DMS79 treated with DMSO at 0.1 percent for 48 hours (cell line): ENCODE results near the gene SLC22A1.
A peak's percentile ranks its signal among the peaks of the same experiment; 100 is the strongest.
"Not testable (repeated sequence)": the region's sequence is repeated elsewhere in the genome, so short reads cannot be mapped to it uniquely, and the experiment has no call there.

Experiments used
- DNase-seq: peaks from one replicate; lab custom pipeline; 2025; lab: John Stamatoyannopoulos, UW

SLC22A1 gene

DNA sequence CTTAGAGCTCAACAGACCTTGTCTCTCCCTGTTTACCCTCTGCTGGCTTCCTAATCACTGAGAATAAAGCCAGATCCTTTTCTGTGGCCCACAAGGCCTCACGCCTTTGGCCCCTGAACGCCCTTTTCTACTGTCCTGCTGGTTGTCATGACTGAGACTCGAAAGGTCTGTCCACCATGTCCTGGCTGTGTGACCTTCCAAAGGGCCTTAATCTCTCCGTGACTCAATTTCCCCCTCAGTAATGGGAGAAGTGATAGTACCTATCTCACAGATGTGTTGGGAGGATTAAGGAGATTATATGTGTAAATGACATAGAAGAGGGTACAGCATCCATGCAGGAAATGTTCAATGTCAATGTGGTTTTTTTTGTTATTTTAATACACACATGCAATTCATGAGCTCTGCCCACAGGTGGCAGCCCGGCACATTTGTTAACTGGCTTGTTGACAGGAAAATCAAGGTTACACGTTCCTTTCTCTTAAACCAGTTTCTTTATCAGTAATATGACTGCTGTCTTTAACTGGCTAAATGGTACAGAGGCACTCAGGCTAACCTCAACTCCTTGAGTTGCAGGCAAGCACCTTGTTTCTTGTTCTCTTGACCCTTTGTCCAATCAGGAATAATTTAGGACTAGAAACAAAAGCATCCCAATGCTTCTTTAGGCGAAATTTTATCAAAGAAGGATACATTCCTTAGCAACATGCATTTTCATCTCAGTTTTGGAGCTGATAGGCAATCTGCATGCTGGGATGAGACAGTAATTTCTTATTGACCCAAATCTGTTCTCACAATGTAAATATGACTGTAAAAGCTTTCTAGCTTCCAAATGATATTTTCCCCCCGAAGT lies 16.6 kb downstream of the SLC22A1 start:
- no peak for DNase-seq

DNA sequence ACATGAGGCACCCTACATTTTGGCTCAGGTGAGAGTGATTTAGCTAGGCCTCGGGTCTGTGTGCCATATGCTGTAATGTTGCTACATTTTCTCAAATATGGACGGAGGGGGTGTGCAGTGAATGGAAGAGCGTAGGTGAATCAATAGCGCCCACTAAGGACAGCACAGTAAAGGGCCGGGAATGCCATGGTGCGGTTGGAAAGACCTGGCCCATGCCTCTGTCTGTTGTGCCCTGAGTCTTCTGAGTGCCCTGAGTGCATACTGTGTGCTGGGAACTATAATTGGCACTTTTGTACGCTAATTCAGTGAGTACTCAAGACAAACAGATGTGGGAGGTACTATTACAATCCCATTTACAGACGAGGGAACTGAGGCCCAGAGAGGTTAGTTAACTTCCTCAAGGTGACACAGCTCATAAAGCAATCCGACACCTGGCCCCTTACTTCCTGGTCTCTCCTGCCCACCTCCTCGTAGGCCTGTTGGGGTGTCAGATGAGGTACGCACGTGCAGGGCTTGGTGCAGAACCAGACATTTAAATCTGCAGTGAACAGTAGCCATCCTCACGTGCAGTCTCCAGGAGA lies 17.3 kb downstream of the SLC22A1 start:
- no peak for DNase-seq

DNA sequence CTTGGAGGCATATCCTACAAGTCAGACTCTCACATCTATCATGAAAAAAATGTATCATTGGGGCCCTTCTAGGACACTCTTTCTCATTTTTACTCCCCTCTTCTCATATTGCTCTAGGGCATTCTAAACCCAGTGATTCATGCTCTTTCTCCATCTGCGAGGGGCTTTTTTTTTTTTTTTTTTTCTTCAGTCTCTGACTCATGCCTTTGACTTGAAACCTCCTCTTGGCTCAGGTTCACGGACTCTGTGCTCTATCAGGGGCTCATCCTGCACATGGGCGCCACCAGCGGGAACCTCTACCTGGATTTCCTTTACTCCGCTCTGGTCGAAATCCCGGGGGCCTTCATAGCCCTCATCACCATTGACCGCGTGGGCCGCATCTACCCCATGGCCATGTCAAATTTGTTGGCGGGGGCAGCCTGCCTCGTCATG lies 17.8 kb downstream of the SLC22A1 start:
- no peak for DNase-seq

DNA sequence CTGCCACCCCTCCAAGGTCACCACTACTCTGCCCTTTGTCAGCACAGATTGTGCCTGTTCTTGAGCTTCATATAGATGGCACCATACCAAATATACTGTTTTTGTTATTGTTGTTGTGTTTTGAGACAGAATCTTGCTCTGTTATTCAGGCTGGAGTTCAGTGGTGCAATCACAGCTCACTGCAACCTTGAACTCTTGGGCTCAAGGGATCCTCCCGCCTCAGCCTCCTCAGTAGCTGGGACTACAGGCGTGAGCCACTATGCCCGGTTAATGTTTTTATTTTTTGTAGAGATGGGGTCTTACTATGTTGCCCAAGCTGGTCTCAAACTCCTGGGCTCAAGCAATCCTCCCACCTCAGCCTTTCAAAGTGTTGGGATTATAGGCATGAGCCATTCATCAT lies 18.9 kb downstream of the SLC22A1 start:
- not testable (repeated sequence) for DNase-seq

DNA sequence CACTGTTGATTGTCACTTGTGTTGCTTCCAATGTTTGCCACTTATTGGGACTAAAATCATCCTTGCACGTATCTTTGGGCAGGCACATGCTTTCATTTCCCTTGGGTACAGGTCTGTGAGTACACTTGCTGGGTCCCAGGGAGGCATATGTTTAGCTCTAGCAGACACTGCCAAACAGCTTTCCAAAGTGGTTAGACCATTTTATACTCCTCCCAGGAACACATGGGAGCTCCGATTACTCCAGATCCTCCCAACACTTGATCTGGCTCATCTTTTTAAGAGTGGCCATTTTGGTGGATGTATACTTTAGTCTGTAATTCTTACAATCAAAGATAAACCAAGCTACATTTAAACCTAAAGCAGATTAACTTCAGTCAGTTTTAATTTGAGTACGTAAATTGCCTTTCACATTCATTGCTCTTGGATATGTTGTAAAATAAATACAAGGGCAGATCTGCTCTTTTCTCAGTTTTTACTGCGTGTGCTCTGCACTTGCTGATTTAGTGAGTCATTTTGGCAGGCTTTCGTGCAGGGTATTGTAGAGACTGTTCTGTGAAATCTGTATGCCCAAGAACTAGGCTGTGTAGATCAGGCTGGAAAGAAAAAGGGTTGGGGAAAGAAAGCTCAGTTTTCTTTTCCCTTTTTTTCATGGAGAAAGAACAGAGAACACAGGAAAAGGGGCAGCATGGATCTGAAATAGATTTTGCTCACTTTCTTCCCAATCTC lies 19.5 kb downstream of the SLC22A1 start:
- no peak for DNase-seq

DNA sequence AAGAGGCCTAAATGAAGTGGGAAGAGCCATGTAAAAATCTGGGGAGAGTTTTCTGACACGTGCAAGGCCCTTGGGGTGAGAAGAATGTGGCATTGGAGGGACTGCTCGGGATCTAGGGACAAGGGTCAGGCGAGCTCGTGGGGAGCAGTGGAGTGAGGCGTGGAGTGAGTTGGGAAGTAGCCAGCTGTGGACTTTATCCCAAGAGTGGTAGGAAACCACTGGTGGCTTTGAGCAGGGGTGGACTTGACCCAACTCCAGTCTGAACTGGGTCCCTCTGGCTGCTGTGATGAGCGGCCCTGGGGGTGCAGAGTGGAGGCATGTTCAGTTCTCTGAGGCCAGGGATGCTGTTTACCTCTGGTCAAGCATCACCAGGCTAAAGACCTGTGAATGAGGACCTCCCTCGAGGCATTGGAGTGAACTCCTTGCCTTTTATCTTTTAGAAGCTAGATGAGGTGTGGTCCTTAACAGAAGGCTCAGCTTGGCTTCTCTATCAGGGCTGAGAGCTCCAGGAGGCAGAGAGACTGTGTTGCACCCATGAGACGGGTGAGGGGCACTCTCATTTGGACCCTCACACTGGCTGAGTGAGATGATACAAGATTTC lies 20.6 kb downstream of the SLC22A1 start:
- DNase-seq: no peak

DNA sequence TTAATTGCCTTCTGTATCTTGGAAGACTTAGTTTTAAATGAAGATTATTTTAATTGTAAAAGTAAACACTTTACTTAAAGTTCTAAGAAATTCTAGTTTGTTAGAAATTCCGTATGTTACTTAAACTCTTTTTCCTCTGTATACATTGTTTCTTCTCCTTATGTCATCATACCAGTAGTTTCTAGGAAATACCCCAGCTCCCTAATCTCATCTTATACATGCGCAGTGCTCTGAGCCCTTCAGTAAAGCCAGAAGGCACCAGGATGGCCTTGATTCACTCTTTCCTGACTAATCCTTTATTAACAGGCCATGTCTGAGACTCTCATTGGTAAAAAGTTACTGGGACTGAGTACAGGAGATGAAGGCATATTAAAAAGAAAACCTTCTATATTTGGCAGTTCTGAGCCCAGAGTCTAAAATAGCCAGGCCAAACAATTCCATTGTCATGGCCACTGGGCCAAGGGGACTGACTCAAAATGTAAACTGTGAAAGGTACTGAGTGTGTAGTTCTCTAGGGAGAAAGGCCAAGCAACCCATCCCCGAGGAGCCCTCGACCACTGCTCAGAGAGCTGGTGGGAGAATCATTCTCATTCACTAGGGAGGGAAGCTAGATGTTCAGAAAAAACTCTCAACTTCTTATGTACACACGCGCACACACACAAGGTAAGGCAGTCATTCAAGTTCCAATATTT lies 25.0 kb downstream of the SLC22A1 start:
- no peak for DNase-seq

DNA sequence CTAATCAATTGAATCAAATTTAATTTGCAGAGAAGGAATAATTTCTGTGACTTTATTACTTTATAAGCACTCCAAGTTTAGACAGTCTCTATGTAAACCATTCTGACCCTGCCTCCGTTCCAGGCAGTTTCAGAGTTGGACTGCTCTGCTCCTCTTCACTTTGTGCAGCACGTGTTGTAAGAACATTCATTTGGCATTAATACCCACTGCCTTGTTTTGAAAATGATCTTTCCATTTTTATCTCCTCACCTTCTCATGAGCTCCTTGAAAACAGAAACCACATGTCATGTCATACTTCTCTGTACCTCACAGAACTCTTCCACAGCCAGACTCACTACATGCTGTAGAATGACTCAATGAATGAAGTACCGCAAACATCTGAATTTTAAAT lies 25.5 kb downstream of the SLC22A1 start:
- no peak for DNase-seq

DNA sequence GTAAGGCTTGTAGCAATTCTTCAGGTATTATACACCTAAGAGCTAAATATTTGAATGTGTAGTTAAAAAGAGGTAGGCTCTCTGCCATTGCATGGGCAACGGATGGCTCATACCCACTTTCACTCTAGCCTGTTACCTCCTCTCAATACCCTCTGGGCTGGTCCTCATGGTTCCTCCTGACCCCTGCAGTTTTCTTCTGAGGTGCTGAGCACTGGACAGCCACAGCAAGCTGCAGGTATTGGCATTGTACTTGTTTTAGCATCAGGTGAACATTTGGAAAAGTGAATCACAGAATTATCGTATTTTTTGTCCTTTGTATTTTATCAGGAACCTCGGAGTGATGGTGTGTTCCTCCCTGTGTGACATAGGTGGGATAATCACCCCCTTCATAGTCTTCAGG lies 32.9 kb downstream of the SLC22A1 start:
- DNase-seq: no peak

DNA sequence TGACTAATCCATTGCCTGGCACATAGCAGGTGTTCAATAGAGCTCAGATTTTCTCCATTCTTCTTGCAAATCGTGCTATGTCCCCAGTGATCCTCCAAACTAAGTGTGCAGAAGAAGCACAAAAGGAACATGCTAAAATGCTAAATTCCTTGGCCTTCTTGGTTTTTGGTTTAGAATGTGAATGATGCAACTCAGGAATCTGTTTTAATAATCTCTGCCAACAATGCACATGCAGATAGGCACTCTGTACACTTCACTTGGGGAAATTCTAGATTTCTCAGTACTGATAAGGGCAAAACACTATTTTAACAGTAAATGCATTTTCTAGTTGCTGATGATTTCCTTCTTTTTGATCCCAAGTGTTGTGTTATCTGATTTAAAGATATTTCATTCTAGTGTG lies 35.2 kb downstream of the SLC22A1 start:
- no peak for DNase-seq

DNA sequence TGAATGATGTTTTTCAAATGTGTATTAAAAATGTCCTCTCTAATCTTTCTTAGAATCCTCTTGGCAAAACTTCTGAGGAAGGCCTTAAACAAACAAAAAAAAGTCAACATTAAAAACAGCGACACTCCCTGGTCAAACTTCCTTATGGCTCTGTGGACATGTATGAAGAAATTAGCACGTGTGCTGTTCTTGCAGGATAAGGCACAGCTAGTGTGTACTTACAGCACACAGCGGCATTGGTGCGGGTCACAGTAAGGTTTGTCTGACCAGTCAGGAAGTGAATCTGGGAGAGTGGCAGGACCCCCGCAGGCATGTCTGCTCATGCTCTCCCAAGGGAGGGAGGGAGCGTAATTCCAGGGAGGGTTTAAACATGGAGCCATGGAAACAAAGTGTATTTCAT lies 38.8 kb downstream of the SLC22A1 start:
- no peak for DNase-seq

DNA sequence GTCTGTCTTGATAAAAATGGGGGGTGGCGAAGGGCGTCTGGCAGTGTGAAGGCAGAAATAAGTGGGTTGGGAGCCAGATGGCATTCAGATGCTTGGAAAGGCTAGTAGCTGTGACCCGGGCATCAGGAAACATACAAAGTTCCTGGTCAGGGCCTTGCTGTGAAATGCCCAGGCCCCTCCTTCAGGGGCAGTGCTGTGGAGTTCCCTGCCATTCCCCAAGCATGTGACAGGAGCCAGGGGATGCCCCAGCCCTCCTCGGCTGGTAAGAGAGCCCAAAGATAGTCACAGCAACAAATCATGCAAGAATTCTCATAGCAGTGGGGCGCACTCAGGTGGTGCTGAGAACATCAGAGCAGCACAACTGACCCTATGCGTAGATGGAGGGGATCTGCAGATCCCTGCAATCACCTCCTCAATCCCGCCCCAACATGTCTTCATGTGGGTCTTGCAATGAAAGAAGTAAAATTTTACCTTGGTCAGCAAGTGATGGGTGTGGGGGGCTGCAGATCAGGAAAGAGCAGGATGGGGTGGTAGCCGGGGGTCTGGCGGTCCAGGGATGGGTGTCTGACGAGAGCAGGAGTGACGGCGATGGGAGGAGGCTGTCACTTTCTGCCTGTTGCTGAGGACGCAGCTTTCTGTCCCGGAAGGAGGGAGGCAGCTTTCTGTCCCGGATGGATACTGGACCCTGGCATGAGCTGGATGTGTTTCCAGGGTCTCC lies 39.5 kb downstream of the SLC22A1 start:
- no peak for DNase-seq

DNA sequence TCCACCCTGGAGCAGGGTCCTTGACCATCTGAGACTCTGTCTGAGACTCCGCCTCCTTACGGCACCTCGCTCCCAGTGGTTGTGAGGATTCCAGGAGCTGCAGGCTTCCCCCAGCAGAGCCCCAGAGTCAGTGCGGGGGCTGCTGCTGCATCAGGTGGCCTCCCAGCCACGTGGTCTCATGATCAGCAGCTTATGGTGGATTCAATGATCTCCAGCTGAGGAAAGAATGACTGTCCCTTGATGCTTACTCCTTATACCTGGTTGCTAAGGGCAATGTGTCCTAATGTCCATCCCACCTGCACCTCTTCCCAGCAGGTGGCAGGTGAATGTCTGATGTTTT lies 40.0 kb downstream of the SLC22A1 start:
- no peak for DNase-seq

DNA sequence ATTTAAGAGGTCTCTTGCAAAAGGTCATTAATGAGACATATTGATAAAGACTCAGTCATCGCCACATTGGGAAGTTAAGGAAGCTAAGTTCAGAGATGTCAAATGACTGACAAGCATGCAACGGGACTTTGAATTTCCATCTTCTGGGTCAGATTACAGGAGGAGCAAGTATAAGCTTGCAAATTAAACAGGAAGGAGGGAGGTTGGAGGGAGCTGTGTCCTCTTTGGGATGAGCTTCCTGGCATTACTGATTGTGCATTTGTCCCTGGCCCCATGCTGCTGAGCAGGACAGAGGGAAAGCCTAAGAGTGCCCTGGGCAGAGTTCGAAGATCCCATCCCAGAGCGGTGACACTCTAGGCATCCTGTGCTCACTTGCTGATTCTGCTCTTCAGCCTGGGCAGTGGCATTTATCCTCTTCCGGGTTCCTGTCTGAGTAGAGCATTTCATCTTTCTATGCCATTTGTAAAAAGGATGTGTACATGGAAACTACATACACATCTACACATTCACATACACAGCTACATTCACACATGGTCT lies 40.5 kb downstream of the SLC22A1 start:
- no peak for DNase-seq

DNA sequence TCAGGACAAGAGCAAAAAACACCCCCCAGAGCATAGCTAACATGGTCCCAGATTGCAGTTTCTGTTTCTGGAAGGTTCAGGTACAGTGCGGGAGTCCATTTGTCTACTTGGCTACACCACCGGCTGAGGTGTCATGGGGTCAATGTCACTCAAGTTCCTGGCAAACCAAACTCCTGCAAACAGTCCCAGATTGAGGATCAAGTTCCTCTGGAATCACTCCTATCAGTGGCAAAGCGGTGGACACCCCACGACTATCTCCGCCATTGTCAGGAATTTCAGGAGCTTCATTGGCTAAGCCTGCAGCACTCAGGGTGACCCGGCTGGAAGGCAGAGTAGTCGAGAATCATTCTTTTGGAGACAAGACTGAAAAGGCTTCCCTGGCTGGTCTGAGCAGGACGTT lies 41.8 kb downstream of the SLC22A1 start:
- DNase-seq: no peak

DNA sequence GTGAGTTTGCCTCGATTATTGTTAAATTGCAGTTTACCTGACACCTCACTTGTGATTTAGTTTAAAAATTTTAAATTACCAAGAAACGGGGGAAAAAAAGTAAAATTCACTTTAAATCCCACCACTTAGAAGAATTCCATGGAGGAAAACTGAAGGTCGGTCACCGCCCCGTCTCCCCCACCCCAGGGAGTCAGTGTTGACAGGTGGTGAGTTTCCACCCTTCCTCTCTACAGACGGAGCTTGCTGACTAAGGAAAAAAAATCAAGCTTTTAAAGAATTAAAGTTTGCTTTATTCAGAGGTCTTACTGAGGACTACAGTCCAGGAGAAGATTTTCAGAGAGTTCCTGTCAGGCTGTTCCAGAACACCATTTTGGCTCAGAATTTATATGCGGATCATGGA lies 42.3 kb downstream of the SLC22A1 start:
- no peak for DNase-seq

DNA sequence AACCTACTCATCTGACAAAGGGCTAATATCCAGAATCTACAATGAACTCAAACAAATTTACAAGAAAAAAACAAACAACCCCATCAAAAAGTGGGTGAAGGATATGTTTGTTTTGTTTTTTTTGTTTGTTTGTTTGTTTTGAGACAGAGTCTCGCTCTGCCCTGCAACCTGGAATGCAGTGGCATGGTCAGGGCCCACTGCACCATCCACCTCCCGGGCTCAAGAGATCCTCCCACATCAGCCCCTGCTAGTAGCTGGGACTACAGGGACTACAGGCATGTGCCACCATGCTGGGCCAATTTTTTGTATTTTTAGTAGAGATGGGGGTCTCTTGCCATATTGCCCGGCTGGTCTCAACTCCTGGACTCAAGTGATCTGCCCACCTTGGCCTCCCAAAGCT lies 44.3 kb downstream of the SLC22A1 start:
- not testable (repeated sequence) for DNase-seq

DNA sequence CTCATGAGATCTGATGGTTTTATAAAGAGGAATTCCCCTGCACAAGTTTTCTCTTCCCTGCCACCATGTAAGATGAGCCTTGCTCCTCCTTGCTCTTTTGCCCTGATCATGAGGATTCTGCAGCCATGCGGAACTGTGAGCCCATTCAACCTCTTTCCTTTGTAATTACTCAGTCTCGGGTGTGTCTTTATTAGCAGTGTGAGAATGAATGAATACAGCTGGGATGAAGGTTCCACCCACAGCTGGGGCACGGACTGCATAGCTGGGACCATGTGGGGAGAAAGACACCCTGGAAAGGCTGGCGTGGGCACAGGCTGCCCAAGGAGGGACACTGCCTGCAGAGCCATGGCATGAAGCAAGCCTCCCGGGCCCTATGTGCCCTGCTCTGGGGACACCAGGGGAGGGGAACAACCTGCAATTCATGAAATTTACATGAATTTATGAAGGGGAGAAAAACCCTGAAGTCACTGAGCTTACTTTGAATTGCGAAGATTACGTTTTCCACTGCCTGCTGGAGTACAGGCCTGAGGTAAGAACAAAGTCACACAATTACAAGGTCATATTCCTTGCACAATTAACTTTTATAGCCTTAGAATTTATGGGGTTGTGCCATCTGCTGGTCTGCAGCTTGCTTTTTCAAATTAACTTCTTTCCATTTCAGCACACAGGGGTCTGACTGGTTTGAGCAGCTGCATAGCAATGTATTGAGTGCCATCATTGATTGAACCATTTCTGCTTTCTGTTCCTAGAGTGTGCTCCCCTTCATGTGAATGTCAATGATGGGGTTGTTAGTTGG lies 46.2 kb downstream of the SLC22A1 start:
- DNase-seq: peak; percentile 26

DNA sequence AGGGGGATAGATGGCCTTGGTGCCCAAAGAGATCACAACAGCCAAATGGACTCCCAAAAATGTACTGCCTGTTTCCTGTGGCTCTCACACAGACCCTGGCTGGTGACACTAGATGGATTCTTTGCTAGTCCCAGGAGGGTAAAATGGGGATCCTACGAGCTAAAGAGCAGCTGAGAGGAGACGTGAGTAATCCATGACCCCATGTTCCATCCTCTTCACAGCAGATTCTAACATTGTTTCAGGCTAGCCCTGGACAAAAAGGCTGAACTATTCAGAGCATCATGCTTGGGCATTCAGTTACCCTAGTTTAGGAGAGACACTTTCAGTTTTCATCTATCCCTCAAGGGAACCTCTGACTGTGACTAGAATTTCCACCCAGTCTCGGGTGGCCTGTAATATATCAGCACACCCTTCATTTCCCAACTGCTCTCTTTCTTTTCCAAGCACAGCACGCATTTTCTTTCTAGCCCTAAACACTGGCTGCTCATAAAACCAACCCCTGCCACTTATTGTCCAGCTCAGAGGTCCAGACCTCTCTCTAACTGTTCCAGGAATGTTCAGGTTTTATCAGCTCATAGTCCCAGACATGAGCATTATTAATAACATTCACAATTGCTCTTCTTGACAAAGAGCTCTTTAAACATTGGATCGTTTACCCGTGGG lies 48.5 kb downstream of the SLC22A1 start:
- DNase-seq: no peak

DNA sequence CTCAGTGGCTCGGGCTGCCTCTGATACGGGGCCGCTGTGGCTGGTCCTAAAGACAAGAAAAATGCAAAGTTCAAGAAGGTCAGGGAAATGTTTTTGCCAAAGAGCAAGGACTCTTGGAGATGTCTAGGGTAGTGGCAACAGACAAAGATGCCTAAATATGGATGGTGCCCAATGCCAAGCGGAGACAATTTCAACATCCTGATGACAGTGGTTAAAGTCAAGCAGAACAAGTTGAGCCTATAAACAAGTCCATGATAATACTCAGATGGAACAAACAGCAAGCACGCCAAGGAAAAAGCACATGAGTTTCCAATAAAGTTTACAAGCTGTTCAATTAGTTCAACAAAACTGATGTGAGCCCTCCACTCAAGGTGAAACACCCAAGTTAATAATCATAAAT lies 51.1 kb downstream of the SLC22A1 start:
- no peak for DNase-seq
